KBM-7 (cell line): ENCODE measurements around the gene LRRTM4.
"Not testable (repeated sequence)": the region's sequence is repeated elsewhere in the genome, so short reads cannot be mapped to it uniquely, and the experiment has no call there.

Source experiments
- DNase-seq: peaks from one replicate; pipeline ENCODE4 v3.0.0-alpha.2; 2015
- in situ Hi-C: fragments of 300-500 bp; cut with MboI; formaldehyde crosslinking; loops from 2 replicates; pipeline ENCODE4 v1.14.3; 2020; ENCODE audit warnings: low sequenced_read_pairs, low pct_unique_long_range_greater_than_20kb, mixed read lengths

LRRTM4 gene

DNA sequence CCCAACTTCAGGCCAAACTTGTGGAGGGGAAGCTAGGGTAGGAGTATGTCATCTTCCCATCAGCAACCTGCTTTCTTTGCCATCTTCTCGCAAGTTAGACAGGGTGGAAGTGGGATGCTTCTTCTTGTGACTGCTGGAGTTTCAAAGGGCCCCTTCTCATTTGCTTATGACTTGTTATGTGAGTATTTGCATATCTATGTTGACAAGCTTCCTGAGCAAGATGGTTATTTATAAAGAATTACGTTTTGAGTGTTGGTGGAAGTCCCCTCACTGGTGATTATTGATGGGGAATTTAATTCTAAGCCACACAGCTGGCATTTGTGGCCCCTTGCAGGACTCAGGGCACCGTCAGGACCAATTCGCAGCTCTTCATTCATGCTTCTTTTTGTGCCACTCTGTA is 791.0 kb downstream of the LRRTM4 start:
- in situ Hi-C loops, result no loop called here
- no peak for DNase-seq

GRCh38 chr2:76730021-76730420 is 792.2 kb downstream of the LRRTM4 start:
- in situ Hi-C loops, result no loop called here
- no peak for DNase-seq

DNA sequence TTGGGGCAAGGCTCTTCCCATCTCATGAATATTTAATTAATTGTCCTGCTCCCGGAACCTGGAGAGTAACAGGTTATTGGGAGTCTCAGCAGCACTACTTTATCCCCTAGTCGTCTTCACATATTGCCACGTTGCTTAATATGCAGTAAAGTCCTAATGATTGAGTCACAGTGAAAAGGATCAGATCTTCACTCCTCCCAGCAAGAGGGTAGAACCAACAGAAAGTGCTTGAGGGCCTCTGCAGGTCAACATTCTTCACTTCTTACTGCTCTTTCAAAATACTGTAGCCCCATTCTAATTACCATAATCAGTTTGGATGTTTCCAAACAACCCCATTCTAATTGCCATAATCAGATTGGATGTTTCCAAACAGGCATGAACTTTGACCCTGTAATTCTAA is 801.0 kb downstream of the LRRTM4 start:
- in situ Hi-C loops, result no loop called here
- DNase-seq, result no peak

DNA sequence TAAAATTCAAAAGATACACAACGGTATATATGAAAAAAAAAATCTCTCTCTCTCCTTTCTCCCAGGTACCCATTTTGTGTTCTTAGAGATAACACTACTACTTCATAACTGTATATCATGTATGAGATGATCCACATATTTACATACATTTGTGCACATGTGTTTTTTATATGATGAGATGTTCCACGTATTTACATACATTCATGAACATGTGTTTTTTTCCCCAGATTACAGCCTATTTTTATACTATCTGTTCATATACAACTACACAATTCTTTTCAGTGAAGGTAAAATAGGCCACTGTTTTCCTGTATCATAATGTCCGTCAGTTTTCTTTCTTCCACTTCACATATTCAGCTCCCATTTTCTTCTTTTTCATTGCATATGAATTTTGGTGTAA is 808.9 kb downstream of the LRRTM4 start:
- no peak for DNase-seq
- in situ Hi-C loops, result no loop called here

- no peak for DNase-seq
- in situ Hi-C loops, result no loop called here
Measured at GRCh38 chr2:76711490-76711889, 810.7 kb downstream of the LRRTM4 start.

DNA sequence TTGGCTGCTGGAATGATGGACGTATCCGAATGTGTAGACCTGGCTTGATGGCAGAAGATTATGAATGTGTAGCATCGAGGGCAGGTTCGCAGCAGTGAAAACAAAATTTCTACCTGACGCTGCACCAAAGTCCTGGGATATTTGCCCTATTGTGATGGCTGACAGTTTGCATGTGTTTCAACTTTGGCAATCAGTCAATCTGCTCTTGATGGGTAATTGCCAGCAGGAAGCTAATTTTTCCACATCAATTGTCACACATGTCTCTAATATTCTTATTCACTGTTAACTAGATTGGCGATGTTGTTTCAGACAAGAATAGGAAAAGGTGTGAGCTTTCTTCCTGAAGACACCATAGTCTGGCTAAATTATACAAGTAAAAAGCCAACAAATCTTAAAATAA is 821.3 kb downstream of the LRRTM4 start:
- in situ Hi-C loops, result no loop called here
- DNase-seq, result no peak

DNA sequence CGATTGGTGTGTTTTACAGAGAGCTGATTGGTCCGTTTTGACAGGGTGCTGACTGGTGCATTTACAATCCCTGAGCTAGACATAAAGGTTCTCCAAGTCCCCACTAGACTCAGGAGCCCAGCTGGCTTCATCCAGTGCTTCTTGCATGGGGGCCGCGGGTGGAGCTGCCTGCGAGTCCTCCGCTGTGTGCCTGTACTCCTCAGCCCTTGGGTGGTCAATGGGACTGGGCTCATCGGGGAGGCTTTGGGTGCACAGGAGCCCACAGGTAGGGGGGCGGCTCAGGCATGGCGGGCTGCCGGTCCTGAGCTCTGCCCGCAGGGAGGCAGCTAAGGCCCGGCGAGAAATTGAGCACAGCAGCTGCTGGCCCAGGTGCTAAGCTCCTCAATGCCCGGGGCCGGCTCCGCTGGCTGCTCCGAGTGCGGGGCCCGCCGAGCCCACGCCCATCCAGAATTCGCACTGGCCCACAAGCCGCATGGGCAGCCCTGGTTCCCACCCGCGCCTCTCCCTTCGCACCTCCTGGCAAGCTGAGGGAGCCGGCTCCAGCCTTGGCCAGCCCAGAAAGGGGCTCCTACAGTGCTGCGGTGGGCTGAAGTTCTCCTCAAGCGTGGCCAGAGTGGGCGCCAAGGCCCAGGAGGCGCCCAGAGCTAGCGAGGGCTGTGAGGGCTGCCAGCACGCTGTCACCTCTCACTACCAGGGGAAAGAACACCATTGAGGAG is 824.0 kb downstream of the LRRTM4 start:
- DNase-seq, in situ Hi-C loops: not testable (repeated sequence)
